ENCODE measurements around the gene RBCK1. TPM values are rescaled to one million over a fixed set of nuclear protein-coding genes. Genes with fewer than 3 reads are reported as not detected.
"Not testable (repeated sequence)": the region's sequence is repeated elsewhere in the genome, so short reads cannot be mapped to it uniquely, and the experiment has no call there.

RBCK1 gene
- total and polyA plus RNA-seq, 4 donors, result 58.3 to 108 (median 98.7) TPM

- Histone ChIP-seq H3K27ac (ENCODE audit: low read depth in 1 of 2, low read length in 1 of 2) (peak overlapping the region in 1 of 2 donors; percentile 86), H3K4me3 (no peak overlapping the region), H3K4me1 (ENCODE audit: control insufficient read depth in 5 of 5, insufficient read depth in 5 of 5, low read length in 5 of 5) (peaks cover 0 to 27% (median 15%) of the 10 kb centered on the region in 5 donors), H3K9ac (ENCODE audit: insufficient read depth in 1 of 2, low read length in 2 of 2) (no peak overlapping the region), H3K9me3 (ENCODE audit: control insufficient read depth in 4 of 4, insufficient read depth in 3 of 4, low read length in 3 of 4) (no peaks in the 10 kb centered on the region), H3K27me3 (ENCODE audit: control insufficient read depth in 3 of 3, insufficient read depth in 3 of 3, low read length in 2 of 3) (no peaks in the 10 kb centered on the region), H3K36me3 (ENCODE audit: control insufficient read depth in 4 of 4, insufficient read depth in 4 of 4, low read length in 4 of 4) (no peaks in the 10 kb centered on the region)
- TF ChIP-seq CTCF (IDR thresholded peaks at IDR 0.05; ENCODE audit: control extremely low read depth, extremely low read depth), result no peak
- DNase-seq (peak; percentile 81 to 95 (median 88)), ATAC-seq (ENCODE audit: insufficient read depth, low FRiP score) (peak; percentile 70)
- 22 to 24% methylated on average over 10 of the region's 10 CpGs for WGBS, 2 donors
Measured at GRCh38 chr20:371755-372542, 36.1 kb upstream of the RBCK1 start.

GRCh38 chr20:372543-373082 lies 35.5 kb upstream of the RBCK1 start:
- H3K9me3 ChIP-seq (ENCODE audit: control insufficient read depth in 4 of 4, insufficient read depth in 3 of 4, low read length in 3 of 4); H3K4me3 ChIP-seq; H3K36me3 ChIP-seq (ENCODE audit: control insufficient read depth in 4 of 4, insufficient read depth in 4 of 4, low read length in 4 of 4); DNase-seq; H3K9ac ChIP-seq (ENCODE audit: insufficient read depth in 1 of 2, low read length in 2 of 2); ATAC-seq (ENCODE audit: insufficient read depth, low FRiP score); H3K27me3 ChIP-seq (ENCODE audit: control insufficient read depth in 3 of 3, insufficient read depth in 3 of 3, low read length in 2 of 3): not testable (repeated sequence)
- H3K4me1 ChIP-seq (ENCODE audit: control insufficient read depth in 5 of 5, insufficient read depth in 5 of 5, low read length in 5 of 5), result peaks cover 0 to 27% (median 15%) of the 10 kb centered on the region in 5 donors
- WGBS, 2 donors, result 75 to 83% methylated on average over 11 of the region's 11 CpGs
- peak overlapping the region in 1 of 2 donors; percentile 86 for H3K27ac ChIP-seq (ENCODE audit: low read depth in 1 of 2, low read length in 1 of 2)

GRCh38 chr20:373171-373890 lies 34.8 kb upstream of the RBCK1 start:
- DNase-seq (peak in 2 of 3 donors; percentile 48 to 65), ATAC-seq (ENCODE audit: insufficient read depth, low FRiP score) (peak; percentile 37)
- Histone ChIP-seq H3K9ac (ENCODE audit: insufficient read depth in 1 of 2, low read length in 2 of 2) (no peak overlapping the region), H3K27me3 (ENCODE audit: control insufficient read depth in 3 of 3, insufficient read depth in 3 of 3, low read length in 2 of 3) (no peaks in the 10 kb centered on the region), H3K27ac (ENCODE audit: low read depth in 1 of 2, low read length in 1 of 2) (peak overlapping the region in 1 of 2 donors; percentile 86), H3K9me3 (ENCODE audit: control insufficient read depth in 4 of 4, insufficient read depth in 3 of 4, low read length in 3 of 4) (no peaks in the 10 kb centered on the region), H3K36me3 (ENCODE audit: control insufficient read depth in 4 of 4, insufficient read depth in 4 of 4, low read length in 4 of 4) (no peaks in the 10 kb centered on the region), H3K4me3 (no peak overlapping the region), H3K4me1 (ENCODE audit: control insufficient read depth in 5 of 5, insufficient read depth in 5 of 5, low read length in 5 of 5) (peaks cover 0 to 27% (median 15%) of the 10 kb centered on the region in 5 donors)
- TF ChIP-seq CTCF (IDR thresholded peaks at IDR 0.05; ENCODE audit: control extremely low read depth, extremely low read depth), result no peak
- 44 to 54% methylated on average over 9 of the region's 9 CpGs for WGBS, 2 donors

Data from lung (tissue), 12 donors.